T-helper 9 cell (primary cell): Measurements from ENCODE around the gene CALD1.

ENCODE experiments used
- DNase-seq: peaks from one replicate; pipeline ENCODE4 v3.0.0-alpha.2; 2020

Gene CALD1

DNA sequence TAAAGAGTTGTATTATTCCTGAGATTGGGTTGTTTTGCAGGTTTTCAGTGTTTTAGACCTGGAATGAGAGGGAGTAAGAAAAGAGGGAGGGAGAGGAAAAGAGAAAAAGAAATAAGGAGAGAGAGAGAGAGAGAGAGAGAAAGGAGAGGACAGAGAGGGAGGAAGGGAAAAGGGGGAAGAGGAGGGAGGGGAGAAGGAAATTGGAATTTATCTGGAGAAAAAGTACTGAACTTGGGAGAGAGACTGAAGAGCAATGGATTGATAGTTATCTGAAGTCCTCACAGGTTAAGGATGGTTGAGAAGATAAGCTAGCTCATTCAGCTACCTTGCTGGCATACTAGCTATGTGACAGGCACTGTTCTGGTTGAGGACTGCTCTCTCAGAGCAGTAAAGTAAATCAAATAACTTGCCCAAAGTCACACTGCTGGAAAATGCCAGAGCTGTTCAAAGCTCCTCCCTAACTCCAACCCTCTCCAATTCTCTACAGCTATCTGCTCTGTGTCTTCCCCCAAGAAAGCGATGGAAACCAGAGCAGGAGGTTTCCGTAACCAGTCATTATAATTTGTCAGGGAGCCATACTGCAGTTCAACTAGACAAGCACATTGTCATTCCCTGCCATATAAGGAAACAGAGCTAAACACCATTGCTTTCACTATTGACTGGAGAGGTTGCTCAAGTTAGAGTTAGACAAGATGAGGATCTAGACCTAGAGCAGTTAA lies 10.7 kb downstream of the CALD1 start:
- no peak for DNase-seq

DNA sequence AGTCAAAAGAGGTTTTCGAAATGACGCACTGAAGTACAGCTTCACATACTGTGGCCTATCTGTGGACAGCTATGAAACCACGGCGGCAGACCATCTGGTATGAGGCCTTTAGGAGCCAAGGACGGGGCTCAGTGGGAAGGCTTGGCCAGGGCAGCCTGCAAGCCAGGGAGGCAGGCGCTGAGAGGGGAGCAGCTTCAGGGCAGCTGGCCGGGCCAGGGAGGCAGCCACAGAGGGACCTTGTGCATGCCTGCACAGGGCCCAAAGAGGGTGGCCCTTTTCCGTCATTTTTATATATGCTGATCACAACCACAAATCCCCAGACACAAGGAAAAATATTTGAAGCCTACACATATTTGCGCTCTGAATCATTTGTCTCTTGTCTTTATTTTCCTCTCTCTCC lies 13.5 kb downstream of the CALD1 start:
- no peak for DNase-seq

DNA sequence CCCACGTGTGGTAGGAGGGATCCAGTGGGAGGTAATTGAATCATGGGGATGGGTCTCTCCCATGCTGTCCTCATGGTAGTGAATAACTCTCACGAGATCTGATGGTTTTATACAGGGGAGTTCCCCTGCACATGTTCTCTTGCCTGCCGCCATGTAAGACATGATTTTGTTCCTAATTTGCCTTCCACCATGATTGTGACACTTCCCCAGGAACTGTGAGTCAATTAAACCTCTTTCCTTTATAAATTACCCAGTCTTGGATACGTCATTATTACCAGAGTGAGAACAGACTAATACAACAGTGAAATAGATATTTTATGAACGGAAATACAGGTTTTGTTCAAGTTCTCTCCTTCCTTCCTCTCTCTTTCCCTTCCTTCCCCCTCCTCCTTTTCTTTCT lies 15.8 kb downstream of the CALD1 start:
- no peak for DNase-seq

DNA sequence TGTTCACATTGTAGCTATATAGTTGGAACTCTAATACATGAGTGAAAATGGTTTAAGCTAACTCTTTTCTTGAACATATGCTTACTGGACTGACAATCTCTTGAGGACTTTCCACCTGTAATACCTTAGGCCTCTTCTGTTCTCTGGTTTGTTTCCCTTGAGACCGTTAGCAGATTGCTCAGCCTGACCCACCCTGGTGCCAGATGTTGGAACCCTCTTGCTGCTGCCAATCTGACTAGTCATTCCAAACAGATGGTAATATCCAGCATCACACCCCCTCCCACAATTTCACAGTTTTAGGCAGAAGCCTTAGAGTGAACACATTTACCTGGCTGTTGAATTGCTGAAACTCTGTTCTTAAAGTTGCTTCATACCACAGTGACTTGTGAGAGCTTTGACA lies 18.7 kb downstream of the CALD1 start:
- DNase-seq, result no peak

DNA sequence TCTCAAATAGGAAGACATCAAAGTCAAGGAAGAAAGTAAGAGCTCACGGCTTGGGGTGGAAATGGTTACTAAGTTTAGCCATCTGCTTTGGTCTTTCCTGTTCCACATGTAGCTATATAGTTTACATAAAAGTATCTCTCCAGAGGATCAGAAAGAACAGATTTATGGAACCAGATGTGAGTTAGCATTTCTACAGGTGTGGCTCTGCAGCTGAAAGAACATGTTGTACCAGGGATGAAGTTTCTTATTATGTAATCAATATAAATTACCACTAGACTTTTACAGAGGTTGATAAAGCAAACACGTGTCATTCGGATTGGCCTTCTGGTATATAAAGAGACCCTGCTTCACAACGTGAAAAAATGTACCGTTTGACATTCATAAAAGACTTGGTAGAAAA lies 19.9 kb downstream of the CALD1 start:
- no peak for DNase-seq

DNA sequence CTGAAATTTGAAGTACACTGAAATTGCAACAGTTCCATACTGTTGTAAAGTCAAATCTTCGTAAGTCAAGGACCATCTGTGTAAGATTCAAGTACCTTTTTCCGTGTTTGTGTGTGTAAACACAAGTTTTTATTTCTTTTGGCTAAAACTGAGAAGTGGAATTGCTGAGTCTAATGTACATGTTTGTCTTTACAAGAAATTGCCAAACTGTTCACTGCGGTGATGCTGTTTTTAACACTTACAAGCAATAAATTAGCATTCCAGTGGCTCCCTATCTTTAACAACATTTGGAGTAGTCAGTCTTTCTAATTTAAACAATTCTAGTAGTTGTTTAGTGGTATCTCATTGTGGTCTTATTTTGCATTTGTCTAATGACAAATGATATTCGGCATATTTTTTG lies 23.3 kb downstream of the CALD1 start:
- no peak for DNase-seq

DNA sequence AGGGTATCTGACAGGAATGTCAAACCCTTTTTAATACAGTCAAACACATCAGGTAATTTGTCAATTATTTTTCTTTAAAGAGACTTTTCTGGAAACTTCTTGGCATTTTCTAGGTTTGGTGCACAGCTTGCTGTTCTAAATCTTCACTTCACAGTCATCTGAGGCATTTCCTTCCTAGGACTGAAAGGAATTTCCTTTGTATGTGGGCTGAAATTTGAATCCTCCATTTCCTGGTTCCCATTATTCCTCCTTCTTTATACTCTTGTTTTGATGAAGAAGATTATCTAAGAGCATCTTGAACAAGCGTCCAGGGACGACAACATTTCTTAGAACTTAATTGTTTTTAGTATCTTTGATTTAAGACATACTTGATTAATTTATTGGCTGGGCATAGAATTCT lies 24.9 kb downstream of the CALD1 start:
- no peak for DNase-seq

DNA sequence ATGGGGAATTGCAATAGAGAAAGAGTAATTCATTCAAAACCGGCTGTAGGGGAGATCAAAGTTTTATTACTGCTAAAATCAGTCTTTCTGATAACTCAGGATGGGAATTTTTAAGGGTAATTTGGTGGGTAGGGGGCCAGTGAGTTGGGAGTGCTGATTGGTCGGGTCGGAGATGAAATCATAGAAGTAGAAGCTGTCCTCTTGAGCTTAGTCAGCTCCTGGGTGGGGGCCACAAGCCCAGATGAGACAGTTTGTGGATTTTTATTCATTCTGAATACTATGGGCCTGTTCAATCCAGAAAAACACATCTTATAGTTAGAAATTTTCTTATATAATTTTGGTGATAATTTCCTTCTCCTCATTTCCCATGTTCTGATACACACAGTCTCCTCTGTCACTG lies 25.4 kb downstream of the CALD1 start:
- no peak for DNase-seq

DNA sequence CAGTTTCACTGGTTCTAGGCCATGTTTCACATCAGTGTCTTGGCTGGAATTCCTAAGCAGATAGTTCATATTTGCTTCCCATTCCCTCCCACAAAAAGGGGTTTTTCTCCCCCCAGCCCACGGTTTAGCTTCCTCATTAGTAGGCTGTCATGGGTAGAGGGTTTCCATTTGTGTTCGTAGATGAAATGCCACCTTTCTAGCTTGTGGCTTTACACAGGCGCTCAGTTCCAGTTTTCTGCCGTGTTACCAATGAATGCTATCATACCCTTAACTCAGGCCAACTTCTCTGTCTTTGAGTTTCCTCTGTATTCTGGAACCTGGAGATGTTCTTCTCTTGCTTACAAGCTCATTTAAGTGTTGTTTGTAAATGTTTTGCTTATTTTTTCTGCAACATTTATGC lies 26.8 kb downstream of the CALD1 start:
- DNase-seq, result no peak

DNA sequence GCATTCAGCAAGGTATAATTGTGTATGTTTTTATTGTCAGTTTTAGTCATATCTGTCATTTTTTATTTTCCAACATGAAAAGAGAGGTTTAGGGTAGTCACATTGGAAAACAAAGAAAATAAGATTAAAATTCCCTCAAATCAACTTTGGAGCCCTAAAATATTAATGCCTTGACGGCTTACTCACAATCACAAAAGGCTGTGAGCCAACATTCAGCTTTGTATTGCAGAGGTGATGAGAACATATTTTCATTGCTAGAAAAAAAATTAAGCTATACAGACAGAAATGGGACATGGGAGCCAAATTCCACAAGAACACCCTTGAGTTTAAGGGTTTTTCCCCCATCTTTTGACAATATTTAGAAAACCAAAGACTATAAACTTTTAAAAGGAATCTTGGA lies 30.2 kb downstream of the CALD1 start:
- no peak for DNase-seq

DNA sequence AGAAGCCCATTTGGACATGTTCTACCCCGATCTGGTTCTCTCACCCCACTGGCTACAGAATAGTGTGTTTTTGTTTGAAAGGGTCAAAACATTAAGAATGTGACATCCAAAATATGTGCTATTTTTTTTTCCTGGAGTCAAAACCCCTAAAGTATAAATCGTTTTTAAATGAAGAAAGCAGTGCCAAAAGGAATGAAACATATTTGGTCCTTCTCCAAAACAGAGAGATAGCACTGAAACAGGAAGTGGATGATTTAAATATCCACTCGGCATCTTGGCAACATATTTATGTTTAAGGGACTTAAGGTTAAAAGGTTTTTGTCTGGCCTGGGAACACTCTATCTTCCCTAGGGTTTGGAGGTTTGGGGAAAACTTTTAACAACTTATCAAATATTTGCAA lies 32.3 kb downstream of the CALD1 start:
- no peak for DNase-seq

DNA sequence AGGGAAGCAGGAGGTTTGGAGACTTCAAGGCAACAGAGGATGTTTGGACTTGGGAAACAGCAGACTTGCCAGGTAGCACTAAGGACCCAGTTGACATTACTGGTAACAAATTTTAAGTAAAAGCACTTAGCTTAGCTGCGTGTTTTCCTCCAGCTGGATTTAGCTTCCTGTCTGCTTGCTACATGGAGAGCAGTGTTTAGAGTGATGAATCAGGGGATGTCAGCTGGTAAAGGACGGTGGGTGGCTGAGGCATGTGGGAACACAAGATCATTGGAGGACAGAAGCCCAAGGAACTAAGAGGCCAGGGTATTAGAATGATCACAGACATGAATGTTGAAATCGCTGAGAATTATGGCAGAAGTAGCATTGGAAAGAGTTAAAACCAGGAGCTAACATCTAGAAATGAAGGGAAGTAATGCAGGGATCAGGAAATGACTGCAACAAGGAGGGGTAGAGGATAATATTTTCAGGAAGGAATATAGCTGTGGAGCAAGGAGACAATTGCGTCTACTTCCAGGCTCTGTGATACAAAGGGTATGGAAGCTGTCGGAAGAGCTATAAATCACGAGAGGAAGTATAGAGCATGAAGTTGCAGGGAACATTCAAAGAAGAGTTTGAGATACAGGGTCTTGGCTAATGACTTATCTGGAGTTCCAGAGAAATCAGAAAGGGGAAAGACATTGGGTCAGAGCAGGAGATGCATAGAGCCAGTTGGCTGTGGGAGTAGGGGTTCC lies 34.4 kb downstream of the CALD1 start:
- DNase-seq, result no peak

DNA sequence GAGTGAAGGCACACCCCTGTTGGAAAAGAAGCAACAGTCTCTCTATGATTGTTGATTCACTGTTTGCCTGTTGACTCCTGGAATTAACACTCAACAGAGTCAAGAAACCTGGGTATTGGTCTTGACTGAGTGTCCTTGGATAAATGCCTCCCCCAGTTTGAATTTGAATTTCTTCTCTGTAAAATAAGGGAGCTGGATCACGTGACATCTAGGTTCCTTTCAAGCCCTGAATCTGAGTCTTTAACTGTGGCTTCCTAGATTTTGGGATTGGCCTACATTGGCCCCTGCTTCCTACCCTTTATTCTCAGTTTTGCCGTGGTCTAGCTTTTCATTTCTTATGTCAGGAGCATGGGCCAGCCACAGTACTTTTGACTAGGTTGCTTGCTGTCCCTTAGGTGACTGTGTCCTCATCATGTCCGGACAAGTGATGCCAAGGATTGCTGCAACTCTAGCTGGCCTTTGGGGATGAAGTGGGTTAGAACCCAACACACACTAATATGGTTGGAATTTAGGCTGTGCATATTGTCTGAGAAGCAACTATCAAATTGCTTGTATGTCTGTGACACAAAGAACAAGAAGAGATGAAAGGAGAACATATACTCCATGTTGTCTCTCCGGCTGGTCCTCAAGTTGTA lies 35.4 kb downstream of the CALD1 start:
- no peak for DNase-seq

DNA sequence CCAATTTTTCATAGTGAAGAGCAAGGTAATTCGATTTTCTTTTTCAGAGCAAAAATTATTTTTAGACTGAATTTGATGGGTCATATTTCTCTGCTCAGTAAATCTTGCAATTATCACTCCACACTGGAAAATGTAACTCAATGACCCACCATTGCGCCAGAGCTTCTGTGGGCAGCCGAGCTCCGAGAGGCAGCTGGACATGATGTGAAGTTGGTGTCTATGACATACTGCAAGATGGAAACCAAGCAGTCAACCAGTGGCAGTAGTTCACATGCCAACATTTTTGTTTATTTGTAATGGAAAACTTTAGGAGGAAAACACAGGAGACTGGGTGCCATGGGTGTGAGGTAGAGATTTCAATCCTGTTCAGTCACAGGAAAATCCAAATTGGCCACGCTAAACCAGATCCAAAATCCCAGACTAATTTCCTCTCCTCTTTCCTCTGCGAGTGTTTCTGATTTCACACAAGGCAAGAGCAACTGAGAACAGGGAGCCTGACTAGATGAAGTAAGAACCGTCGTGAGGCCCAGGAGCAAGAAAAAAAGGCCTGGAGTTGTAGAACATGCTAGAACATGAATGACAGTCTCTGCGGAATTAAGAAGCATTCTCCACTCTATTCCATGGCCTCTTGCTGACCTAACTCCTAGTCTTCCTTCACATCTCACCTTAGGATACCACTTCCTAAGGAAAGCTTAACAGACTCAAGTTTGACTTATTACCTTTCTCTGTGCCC lies 39.3 kb downstream of the CALD1 start:
- no peak for DNase-seq

DNA sequence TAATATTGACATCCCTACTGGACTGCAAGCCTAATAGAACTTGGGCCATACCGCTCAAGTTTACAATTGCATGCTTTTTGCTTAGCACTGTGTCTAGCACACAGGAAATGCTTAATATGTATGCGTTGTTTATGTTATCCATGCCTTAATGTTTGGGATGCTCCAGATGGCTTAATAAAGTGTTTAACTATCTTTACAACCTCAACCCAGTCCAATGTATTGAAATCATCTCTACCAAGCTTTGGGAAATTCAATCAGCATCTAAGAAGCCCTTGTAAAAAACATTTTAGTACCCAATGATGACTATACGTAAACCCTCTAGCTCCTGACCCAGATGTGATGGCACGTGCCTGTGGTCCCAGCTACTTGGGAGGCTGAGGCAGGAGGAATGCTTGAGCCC lies 40.0 kb downstream of the CALD1 start:
- DNase-seq, result no peak

DNA sequence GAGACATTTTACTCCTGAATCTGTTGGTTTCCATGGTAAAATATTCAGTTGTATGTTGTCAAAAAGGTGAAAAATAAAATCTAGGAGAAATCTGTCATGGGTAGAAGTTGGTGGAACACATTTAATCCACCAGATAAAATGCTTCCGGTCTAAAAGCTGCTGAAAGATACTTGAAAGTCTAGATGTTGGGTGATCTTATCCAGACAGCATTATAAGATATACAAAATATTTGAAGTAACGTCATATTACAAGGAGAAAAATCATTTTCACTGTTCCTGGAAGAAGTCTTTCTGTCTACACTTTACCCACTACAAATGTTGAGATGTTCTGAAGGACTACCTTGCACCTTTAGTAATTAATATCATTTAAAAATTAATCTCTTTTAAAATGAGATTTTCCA lies 40.9 kb downstream of the CALD1 start:
- no peak for DNase-seq

DNA sequence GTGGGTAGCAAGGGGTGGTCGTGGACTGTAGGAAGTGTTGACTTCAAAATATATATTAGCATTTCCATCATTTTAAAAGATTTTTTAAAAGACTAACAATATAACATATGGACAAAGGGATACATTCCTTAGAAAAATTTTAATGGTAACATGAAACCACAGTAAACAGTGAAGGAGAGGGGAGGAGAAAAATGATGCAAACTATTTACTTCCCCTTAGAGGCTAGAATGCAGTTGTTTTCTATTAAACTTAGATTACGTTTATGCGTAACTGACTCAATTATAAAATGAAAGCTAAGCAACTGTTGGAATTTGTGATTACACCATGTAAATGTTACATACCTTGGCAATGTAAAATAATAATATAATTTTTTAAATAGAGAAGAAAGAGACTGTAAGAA lies 41.3 kb downstream of the CALD1 start:
- DNase-seq, result no peak

DNA sequence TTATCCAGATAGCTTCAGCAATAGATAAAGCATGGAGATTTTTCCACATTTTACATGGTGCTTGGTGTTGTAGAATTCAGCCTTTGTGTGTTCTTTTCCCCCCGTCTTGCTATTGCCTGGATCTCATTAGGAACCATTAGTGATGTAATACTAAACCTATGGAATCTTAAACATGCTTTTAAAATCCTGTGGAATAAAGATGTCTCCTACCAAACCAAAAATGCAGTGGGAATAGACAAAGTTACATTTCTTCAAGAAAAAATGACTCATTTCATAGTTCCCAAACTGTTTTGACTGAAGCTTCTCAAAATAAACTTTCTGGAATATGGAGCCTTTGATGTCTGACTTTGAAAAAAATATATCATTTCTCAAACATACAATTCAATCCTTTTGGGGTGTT lies 44.0 kb downstream of the CALD1 start:
- no peak for DNase-seq

DNA sequence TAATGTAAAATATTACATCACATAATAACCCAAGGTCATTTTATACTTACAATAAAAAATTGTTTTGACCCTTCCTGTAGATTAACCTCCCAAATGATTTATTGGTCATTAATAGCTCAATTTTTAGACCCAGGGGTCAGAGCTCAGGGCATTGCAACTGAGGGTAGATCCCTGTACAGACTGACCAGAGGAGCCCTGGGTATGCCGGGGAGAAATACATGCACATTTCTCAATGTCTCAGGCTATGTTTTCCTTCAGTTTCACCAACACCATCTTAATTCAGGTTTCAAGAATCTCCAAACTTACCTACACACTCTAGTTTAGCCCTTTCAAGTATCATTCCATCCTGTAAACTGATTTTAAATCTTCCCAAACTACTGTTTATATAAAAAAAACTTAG lies 46.2 kb downstream of the CALD1 start:
- DNase-seq, result no peak

DNA sequence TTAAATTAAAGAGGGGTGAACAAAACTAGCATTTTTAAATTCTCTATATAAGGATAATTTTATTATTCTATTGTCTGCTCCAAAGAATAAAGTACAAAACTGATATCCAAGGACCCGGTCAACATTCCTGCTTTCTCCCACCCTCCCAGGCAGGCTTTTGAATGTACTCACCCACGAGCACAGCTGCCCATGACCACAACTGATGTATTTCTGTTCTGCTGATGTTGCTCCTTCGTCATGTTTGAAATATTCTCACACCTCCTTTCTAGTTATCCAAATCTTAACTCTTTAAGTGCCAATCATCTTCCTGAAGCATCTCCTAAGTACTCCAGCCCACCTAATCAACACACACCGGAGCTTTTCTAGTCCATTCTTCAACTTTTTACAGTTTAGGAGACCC lies 46.7 kb downstream of the CALD1 start:
- DNase-seq, result no peak

DNA sequence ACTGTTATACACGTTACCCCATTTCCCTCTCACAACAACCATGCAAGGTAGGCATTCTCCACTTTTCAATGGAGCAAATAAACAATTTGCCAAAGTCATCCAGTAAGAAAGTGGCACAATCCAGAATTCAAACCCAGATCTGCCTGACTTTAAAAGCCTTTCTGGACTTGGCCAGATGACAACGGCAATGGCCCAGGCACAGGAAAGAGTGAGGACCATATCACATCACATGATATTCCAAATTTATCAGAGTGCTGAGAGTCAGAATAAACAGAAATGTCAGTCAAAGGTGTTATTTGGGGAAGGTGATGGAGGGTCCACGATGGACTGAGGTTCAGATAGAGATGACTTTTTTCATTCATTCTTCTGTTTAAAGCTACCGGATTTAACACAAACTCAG lies 48.0 kb downstream of the CALD1 start:
- DNase-seq, result no peak

DNA sequence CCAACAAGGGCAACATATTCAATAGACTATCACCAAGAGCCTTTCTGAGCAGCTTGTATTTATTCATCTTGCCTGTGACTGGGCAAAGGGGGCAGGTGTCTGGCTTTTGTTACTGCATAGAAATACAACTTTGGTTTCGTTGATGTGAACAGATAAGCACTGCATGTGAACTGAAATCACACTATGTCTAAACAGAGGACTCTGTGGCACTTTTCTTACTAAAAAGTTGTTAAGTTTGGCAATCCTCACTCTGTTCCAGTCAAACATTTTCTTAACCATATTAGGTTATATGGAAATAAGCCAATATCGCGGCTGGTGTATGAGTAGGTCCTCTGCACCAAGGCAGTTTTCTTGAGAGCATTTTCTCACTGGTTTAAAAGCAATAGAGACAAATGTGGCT lies 48.5 kb downstream of the CALD1 start:
- no peak for DNase-seq

DNA sequence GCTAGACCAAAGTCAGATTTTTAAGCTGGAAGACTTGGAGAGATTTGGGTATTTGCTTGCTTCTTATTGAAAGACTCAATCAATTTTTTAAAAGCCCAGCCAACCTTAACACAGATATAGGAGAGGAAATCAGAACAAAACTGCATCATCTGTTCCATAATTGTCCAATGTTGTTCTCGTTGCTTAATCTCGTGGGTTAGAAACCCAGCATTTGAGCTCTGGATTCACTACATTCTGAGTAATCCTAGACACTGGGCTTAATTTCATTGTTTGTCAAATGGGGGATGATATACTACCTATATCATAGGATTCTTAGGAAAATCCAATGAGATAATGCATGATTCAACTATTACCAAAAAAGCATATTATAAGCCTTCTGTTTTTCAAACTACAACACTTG lies 48.9 kb downstream of the CALD1 start:
- DNase-seq, result no peak
